GM23248 (cell line): Measurements from ENCODE around the gene RAB6A. TPM values are rescaled to one million over a fixed set of nuclear protein-coding genes. Genes with fewer than 3 reads are reported as not detected.
A peak's percentile ranks its signal among the peaks of the same experiment; 100 is the strongest.

Experiments used
- DNase-seq: peaks from one replicate; pipeline ENCODE4 v3.0.0-alpha.2; 2015
- H2AFZ ChIP-seq: fragments of 200-600 bp; sonication (generic); 2 replicates; pipeline ENCODE4 v1.6.1; 2016; ENCODE audit warnings: antibody characterized with exemption
- H3F3A ChIP-seq: fragments of 200-600 bp; sonication (generic); 2 replicates; pipeline ENCODE4 v1.6.1; 2016; ENCODE audit warnings: mild to moderate bottlenecking, antibody characterized with exemption, mixed run types; ENCODE audit not compliant: insufficient read depth
- H3K27ac ChIP-seq: fragments of 200-600 bp; sonication (generic); 2 replicates; pipeline ENCODE4 v1.5.1; 2016; ENCODE audit warnings: mild to moderate bottlenecking
- H3K27me3 ChIP-seq: fragments of 200-600 bp; sonication (generic); replicated peaks from 2 replicates; pipeline ENCODE4 v1.6.1; 2016; ENCODE audit warnings: mild to moderate bottlenecking; ENCODE audit not compliant: insufficient read depth
- H3K36me3 ChIP-seq: fragments of 200-600 bp; sonication (generic); 2 replicates; pipeline ENCODE4 v1.6.1; 2016; ENCODE audit warnings: low read depth, mild to moderate bottlenecking
- H3K4me1 ChIP-seq: fragments of 200-600 bp; sonication (generic); 2 replicates; pipeline ENCODE4 v1.6.1; 2016; ENCODE audit warnings: mild to moderate bottlenecking; ENCODE audit not compliant: insufficient read depth
- H3K4me2 ChIP-seq: fragments of 200-600 bp; sonication (generic); one replicate; pipeline ENCODE4 v1.6.1; 2016; ENCODE audit warnings: mild to moderate bottlenecking; ENCODE audit not compliant: unreplicated experiment
- H3K4me3 ChIP-seq: fragments of 200-600 bp; sonication (generic); 2 replicates; pipeline ENCODE4 v1.5.1; 2016; ENCODE audit warnings: mild to moderate bottlenecking
- H3K79me2 ChIP-seq: fragments of 200-600 bp; sonication (generic); 2 replicates; pipeline ENCODE4 v1.6.1; 2016; ENCODE audit warnings: mild to moderate bottlenecking; ENCODE audit not compliant: insufficient read depth
- H3K9ac ChIP-seq: fragments of 200-600 bp; sonication (generic); 2 replicates; pipeline ENCODE4 v1.6.1; 2016; ENCODE audit warnings: mild to moderate bottlenecking
- H3K9me2 ChIP-seq: fragments of 200-600 bp; sonication (generic); 2 replicates; pipeline ENCODE4 v1.6.1; 2016; ENCODE audit warnings: mixed run types, mild to moderate bottlenecking, moderate library complexity; ENCODE audit not compliant: insufficient read depth
- H3K9me3 ChIP-seq: fragments of 200-600 bp; sonication (generic); one replicate; pipeline ENCODE4 v1.6.1; 2017; ENCODE audit warnings: low read depth
- H4K20me1 ChIP-seq: fragments of 200-600 bp; sonication (generic); 2 replicates; pipeline ENCODE4 v1.6.0; 2016; ENCODE audit not compliant: insufficient read depth
- EZH2 ChIP-seq: fragments of 200-600 bp; sonication (generic); IDR thresholded peaks from 2 replicates; pipeline ENCODE4 v1.6.1; 2018; ENCODE audit warnings: antibody characterized with exemption, mild to moderate bottlenecking; ENCODE audit not compliant: insufficient read depth, poor library complexity, severe bottlenecking
- EZH2phosphoT487 ChIP-seq: fragments of 200-600 bp; sonication (generic); IDR thresholded peaks from 2 replicates; pipeline ENCODE4 v1.6.1; 2018; ENCODE audit warnings: antibody characterized with exemption, moderate library complexity, mild to moderate bottlenecking, low read depth; ENCODE audit not compliant: insufficient read depth
- WGBS, 2 experiments: methylation state at CpG; one replicate each; pipeline ENCODE4 v1.1.6; 2015 to 2017; ENCODE audit warnings: low lambda C conversion rate in 2 of 2, low coverage in 1 of 2; ENCODE audit errors: missing lambda C conversion rate in 2 of 2; 5-methylcytosine and 5-hydroxymethylcytosine counted together
- in situ Hi-C: fragments of 300-500 bp; cut with MboI; formaldehyde crosslinking; loops from 2 replicates; pipeline ENCODE4 v1.15.0; 2020
- polyA plus RNA-seq: library from polyadenylated mRNA; unstranded; fragments of >200 nt; fragmentation: Nextera tagmentation; extraction: Ambion mirVana; gene quantifications from 2 replicates; pipeline ENCODE4 v1.2.1, GENCODE V29; 2016
- total RNA-seq: library from RNA; depleted of rRNA; stranded (reverse); fragments of >200 nt; shearing (Covaris generic); gene quantifications from 2 replicates; pipeline ENCODE4 v1.2.3, GENCODE V29; 2014

The RAB6A gene
- total and polyA plus RNA-seq, 2 experiments from 2014 or later: 145 to 147 TPM

DNA sequence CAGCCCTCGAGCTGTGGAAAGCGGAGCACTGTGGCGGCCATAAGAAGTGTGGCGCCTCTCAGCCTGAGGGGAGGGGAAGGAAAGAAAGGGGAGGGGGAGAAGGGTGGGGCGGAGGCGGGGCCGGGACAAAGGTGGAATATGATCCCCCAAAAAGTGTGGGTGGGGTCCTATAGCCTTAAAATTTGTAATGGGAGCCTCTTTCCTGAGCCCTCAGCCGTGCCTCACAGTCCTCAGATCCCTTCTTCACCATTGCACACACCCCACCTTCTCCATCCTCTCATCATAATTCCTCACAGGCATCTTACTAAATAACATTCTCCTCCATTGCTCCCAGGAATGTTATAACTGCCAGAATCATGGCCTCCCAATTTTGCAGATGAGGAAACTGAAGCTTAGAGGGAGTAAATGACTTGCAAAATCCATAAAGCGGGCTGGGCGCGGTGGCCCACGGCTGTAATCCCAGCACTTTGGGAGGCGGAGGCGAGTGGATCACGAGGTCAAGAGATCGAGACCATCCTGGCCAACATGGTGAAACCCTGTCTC is 600 bp upstream of the RAB6A start:
- peaks cover 25% of the 10 kb centered on the region; the same call in 1 of the 2 replicates for H4K20me1 ChIP-seq
- peaks cover 17% of the 10 kb centered on the region for H3K4me1 ChIP-seq
- peak overlapping the region; percentile 68 for H3K9ac ChIP-seq
- no peaks in the 10 kb centered on the region for H3K9me2 ChIP-seq
- H3K9me3 ChIP-seq: no peaks in the 10 kb centered on the region
- TF ChIP-seq EZH2phosphoT487: no peak
- TF ChIP-seq EZH2: no peak
- 48 to 67% methylated on average over 11 to 16 of the region's 16 CpGs for WGBS, 2 experiments
- no peaks in the 10 kb centered on the region for H3K36me3 ChIP-seq
- in situ Hi-C loops: no loop called here
- no peak for DNase-seq
- H3K4me2 ChIP-seq: peak overlapping the region; percentile 32
- peak overlapping the region; percentile 81 for H2AFZ ChIP-seq
- H3K27me3 ChIP-seq: no peaks in the 10 kb centered on the region
- H3K4me3 ChIP-seq: peak overlapping the region; percentile 99
- peaks cover 19% of the 10 kb centered on the region for H3F3A ChIP-seq
- peaks cover 43% of the 10 kb centered on the region for H3K79me2 ChIP-seq
- peak overlapping the region; percentile 61 for H3K27ac ChIP-seq

DNA sequence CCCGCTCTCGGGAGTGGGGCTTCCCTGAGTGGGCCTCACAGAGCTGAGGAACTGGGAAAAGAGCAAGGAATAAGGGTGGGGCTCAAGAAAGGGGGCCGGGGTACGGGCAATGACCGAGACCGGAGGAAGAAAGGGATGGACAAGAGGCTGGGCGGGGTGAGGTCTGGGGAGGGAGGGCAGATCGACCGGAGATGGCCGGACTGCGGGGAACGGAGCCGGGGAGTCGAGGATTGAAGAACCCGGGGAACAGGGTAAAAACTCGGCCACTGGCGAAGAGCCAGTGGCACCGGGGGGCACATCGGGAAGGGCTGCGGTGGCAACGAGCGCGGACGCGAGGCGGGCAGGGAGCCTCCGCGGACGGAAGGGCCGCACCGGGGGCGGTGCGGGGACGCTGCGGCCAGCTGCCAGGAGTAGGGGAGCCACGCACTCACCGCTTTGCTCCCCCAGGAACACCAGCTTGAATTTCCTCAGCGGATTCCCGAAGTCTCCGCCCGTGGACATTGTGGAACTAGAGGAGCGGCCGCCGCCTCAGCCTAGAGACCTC is 667 bp downstream of the RAB6A start:
- TF ChIP-seq EZH2phosphoT487: no peak
- no peak for TF ChIP-seq EZH2
- H3K79me2 ChIP-seq: peaks cover 56% of the 10 kb centered on the region
- H3K9ac ChIP-seq: peak overlapping the region; percentile 98
- DNase-seq: peak; percentile 71
- in situ Hi-C loops: no loop called here
- H2AFZ ChIP-seq: peak overlapping the region; percentile 86
- 0% methylated on average over 37 to 38 of the region's 44 CpGs for WGBS, 2 experiments
- H3K9me3 ChIP-seq: no peaks in the 10 kb centered on the region
- peak overlapping the region; percentile 91 for H3K4me2 ChIP-seq
- H4K20me1 ChIP-seq: peaks cover 32% of the 10 kb centered on the region; the same call in 1 of the 2 replicates
- H3K9me2 ChIP-seq: no peaks in the 10 kb centered on the region
- peak overlapping the region; percentile 99 for H3K4me3 ChIP-seq
- H3K36me3 ChIP-seq: no peaks in the 10 kb centered on the region
- no peaks in the 10 kb centered on the region for H3K27me3 ChIP-seq
- peak overlapping the region; percentile 91 for H3K27ac ChIP-seq
- peaks cover 19% of the 10 kb centered on the region for H3F3A ChIP-seq
- peaks cover 17% of the 10 kb centered on the region for H3K4me1 ChIP-seq

DNA sequence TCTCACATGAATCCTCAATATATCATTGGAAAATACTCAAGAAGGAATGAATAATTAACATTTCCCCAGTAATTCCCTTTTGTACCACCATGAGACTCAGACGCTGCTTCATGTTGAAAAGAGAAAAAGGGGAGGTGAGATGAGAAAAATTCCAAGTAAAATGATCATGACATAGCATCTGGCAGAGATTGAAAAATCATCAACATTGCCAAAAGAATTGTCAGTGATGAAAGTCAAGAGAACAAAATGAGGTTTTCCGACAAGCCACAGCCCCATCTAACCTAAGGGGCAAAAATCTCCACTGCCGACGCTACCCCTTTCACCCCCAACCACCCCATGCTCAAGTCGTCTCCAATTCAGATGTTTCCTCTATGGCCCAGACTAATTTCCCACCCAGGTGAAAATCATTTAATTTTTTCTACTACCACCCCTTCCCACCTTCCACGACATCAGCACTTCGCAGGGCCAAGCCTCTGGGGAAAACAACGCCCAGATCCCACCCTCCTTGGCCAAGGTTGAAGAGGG is 1.2 kb downstream of the RAB6A start:
- Histone ChIP-seq H3K4me2 (peak overlapping the region; percentile 91), H3K79me2 (peaks cover 61% of the 10 kb centered on the region), H2AFZ (peak overlapping the region; percentile 86), H3K4me3 (peak overlapping the region; percentile 99), H3K9me2 (no peaks in the 10 kb centered on the region), H3K4me1 (peaks cover 17% of the 10 kb centered on the region), H3K9ac (peak overlapping the region; percentile 98), H3K36me3 (no peaks in the 10 kb centered on the region), H3F3A (peaks cover 19% of the 10 kb centered on the region), H3K27ac (peak overlapping the region; percentile 91), H3K27me3 (no peaks in the 10 kb centered on the region), H3K9me3 (no peaks in the 10 kb centered on the region), H4K20me1 (peaks cover 32% of the 10 kb centered on the region; the same call in 1 of the 2 replicates)
- TF ChIP-seq EZH2phosphoT487 (no peak), EZH2 (no peak)
- DNase-seq: peak; percentile 77
- in situ Hi-C loops: no loop called here
- WGBS, 2 experiments: 0 to 2% methylated on average over 8 of the region's 8 CpGs

DNA sequence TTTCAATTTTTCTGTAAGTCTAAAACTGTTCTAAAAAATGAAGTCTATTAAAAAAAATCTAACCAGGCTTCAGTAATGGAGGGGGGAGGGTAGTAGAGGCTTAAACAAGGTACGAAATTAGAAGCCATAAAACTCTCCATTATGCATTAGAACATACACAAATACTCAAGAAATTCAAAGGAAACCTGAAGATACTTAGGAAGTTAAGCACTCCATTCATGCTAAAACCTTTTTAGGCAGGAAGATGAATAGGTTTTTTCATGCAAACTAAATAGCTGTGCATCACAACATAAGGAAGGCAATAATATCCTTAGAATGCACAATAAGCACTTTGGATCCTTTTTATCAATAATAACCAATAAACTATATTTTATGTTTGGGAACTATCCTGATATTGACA is 2.4 kb downstream of the RAB6A start:
- H3K4me3 ChIP-seq: peak overlapping the region; percentile 99
- H3K27me3 ChIP-seq: no peaks in the 10 kb centered on the region
- no peaks in the 10 kb centered on the region for H3K9me2 ChIP-seq
- H3K36me3 ChIP-seq: no peaks in the 10 kb centered on the region
- peaks cover 24% of the 10 kb centered on the region for H3F3A ChIP-seq
- DNase-seq: no peak
- peak overlapping the region; percentile 98 for H3K9ac ChIP-seq
- in situ Hi-C loops: no loop called here
- 45 to 50% methylated on average over 1 of the region's 1 CpG for WGBS, 2 experiments
- H3K9me3 ChIP-seq: no peaks in the 10 kb centered on the region
- TF ChIP-seq EZH2: no peak
- TF ChIP-seq EZH2phosphoT487: no peak
- H3K4me2 ChIP-seq: peak overlapping the region; percentile 91
- peaks cover 73% of the 10 kb centered on the region for H3K79me2 ChIP-seq
- no peak overlapping the region for H2AFZ ChIP-seq
- H3K27ac ChIP-seq: no peak overlapping the region
- H3K4me1 ChIP-seq: peaks cover 17% of the 10 kb centered on the region
- peaks cover 32% of the 10 kb centered on the region; the same call in 1 of the 2 replicates for H4K20me1 ChIP-seq
